ENCODE measurements around the gene CEP131.

GRCh38 chr17:81240761-81241160, 18.0 kb upstream of the CEP131 start:
- TF ChIP-seq POLR2A (IDR thresholded peaks at IDR 0.05; ENCODE audit: low read depth, low read length) (no peak), POLR2AphosphoS5 (IDR thresholded peaks at IDR 0.05; ENCODE audit: low read depth, low read length) (no peak), TAF1 (IDR thresholded peaks at IDR 0.05; ENCODE audit: low read depth, low read length) (no peak)

All from GM12891 (cell line).